NCI-H460 (cell line): ENCODE results near the gene DLX6. TPM values are rescaled to one million over a fixed set of nuclear protein-coding genes. Genes with fewer than 3 reads are reported as not detected.

Experiments used
- DNase-seq: peaks from one replicate; pipeline ENCODE4 v3.0.0-alpha.2; 2016; ENCODE audit warnings: low read depth; ENCODE audit errors: extremely low read depth
- total RNA-seq: library from RNA; depleted of rRNA; stranded (reverse); fragments of >200 nt; shearing (Covaris generic); gene quantifications from 2 replicates; pipeline ENCODE4 v1.2.3, GENCODE V29; 2014

DLX6 gene
- total RNA-seq, 1 experiment from 2014 or later, result 0.17 TPM

- no peak for DNase-seq
These were observed 4.7 kb downstream of the DLX6 start for GRCh38 chr7:97009753-97010732.

- DNase-seq, result no peak
These were observed 5.8 kb downstream of the DLX6 start for GRCh38 chr7:97011104-97011503.

- DNase-seq, result no peak
These were observed 6.4 kb downstream of the DLX6 start for GRCh38 chr7:97011536-97012364.

- DNase-seq, result no peak
These were observed 7.2 kb downstream of the DLX6 start for GRCh38 chr7:97012365-97013133.

- DNase-seq, result no peak
These were observed 7.9 kb downstream of the DLX6 start for GRCh38 chr7:97013134-97013844.

- no peak for DNase-seq
These were observed 8.4 kb downstream of the DLX6 start for GRCh38 chr7:97013845-97014134.

GRCh38 chr7:97014145-97014750 is 8.9 kb downstream of the DLX6 start:
- no peak for DNase-seq

- DNase-seq, result no peak
These were observed 9.9 kb downstream of the DLX6 start for GRCh38 chr7:97015279-97015678.

- DNase-seq, result no peak
These were observed 10.5 kb downstream of the DLX6 start for GRCh38 chr7:97015756-97016380.

- DNase-seq, result peak; percentile 25
These were observed 11.2 kb downstream of the DLX6 start for GRCh38 chr7:97016381-97017191.

- no peak for DNase-seq
These were observed 12.1 kb downstream of the DLX6 start for GRCh38 chr7:97017192-97018125.

- no peak for DNase-seq
These were observed 12.8 kb downstream of the DLX6 start for GRCh38 chr7:97018126-97018601.

GRCh38 chr7:97018791-97019531 is 13.6 kb downstream of the DLX6 start:
- no peak for DNase-seq

- no peak for DNase-seq
These were observed 14.4 kb downstream of the DLX6 start for GRCh38 chr7:97019710-97020225.

- DNase-seq, result no peak
These were observed 15.2 kb downstream of the DLX6 start for GRCh38 chr7:97020601-97020995.

GRCh38 chr7:97020996-97021746 is 15.8 kb downstream of the DLX6 start:
- no peak for DNase-seq
